ENCODE measurements around the gene RHEB. TPM values are rescaled to one million over a fixed set of nuclear protein-coding genes. Genes with fewer than 3 reads are reported as not detected.

The RHEB gene
- total RNA-seq, 1 donor, result 77.8 TPM

- H2AFZ ChIP-seq (ENCODE audit: low read length), result no peak overlapping the region
- no peaks in the 10 kb centered on the region for H3K9me3 ChIP-seq (ENCODE audit: low read depth, low read length)
- peaks cover 65% of the 10 kb centered on the region for H3K36me3 ChIP-seq (ENCODE audit: insufficient read depth, low read length)
- H3K27me3 ChIP-seq (ENCODE audit: insufficient read depth, low read length), result no peaks in the 10 kb centered on the region
- peaks cover 14% of the 10 kb centered on the region for H3K4me1 ChIP-seq (ENCODE audit: insufficient read depth, low read length)
- TF ChIP-seq, protein P1, sequence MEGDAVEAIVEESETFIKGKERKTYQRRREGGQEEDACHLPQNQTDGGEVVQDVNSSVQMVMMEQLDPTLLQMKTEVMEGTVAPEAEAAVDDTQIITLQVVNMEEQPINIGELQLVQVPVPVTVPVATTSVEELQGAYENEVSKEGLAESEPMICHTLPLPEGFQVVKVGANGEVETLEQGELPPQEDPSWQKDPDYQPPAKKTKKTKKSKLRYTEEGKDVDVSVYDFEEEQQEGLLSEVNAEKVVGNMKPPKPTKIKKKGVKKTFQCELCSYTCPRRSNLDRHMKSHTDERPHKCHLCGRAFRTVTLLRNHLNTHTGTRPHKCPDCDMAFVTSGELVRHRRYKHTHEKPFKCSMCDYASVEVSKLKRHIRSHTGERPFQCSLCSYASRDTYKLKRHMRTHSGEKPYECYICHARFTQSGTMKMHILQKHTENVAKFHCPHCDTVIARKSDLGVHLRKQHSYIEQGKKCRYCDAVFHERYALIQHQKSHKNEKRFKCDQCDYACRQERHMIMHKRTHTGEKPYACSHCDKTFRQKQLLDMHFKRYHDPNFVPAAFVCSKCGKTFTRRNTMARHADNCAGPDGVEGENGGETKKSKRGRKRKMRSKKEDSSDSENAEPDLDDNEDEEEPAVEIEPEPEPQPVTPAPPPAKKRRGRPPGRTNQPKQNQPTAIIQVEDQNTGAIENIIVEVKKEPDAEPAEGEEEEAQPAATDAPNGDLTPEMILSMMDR (IDR thresholded peaks at IDR 0.05; ENCODE audit: extremely low read depth, low read depth, low read length), result no peak
- no peak overlapping the region for H3K4me2 ChIP-seq (ENCODE audit: insufficient read depth, low read length)
- H3K27ac ChIP-seq (ENCODE audit: low read depth, low read length), result no peak overlapping the region
- H3K4me3 ChIP-seq (ENCODE audit: insufficient read depth, low read length), result no peak overlapping the region
- DNase-seq (ENCODE audit: insufficient read length, low spot score, missing footprints), result no peak
- peaks cover 3% of the 10 kb centered on the region for H4K20me1 ChIP-seq (ENCODE audit: insufficient read depth, low read length)
- H3K79me2 ChIP-seq (ENCODE audit: insufficient read depth, low read length), result peaks cover 91% of the 10 kb centered on the region
These were observed 37.8 kb downstream of the RHEB start for GRCh38 chr7:151481650-151482505.

- peaks cover 46% of the 10 kb centered on the region for H3K36me3 ChIP-seq (ENCODE audit: insufficient read depth, low read length)
- TF ChIP-seq, protein P1 (IDR thresholded peaks at IDR 0.05; ENCODE audit: extremely low read depth, low read depth, low read length), result no peak
These were observed 41.8 kb downstream of the RHEB start for GRCh38 chr7:151477867-151478266.

GRCh38 chr7:151472644-151473380 lies 46.9 kb downstream of the RHEB start:
- no peak for DNase-seq (ENCODE audit: insufficient read length, low spot score, missing footprints)

More at GRCh38 chr7:151477867-151478266, 41.8 kb downstream of the RHEB start:
- Histone ChIP-seq H3K27ac (ENCODE audit: low read depth, low read length) (no peak overlapping the region), H3K9me3 (ENCODE audit: low read depth, low read length) (no peaks in the 10 kb centered on the region), H3K79me2 (ENCODE audit: insufficient read depth, low read length) (peaks cover 95% of the 10 kb centered on the region), H3K4me2 (ENCODE audit: insufficient read depth, low read length) (no peak overlapping the region), H4K20me1 (ENCODE audit: insufficient read depth, low read length) (peaks cover 5% of the 10 kb centered on the region), H3K27me3 (ENCODE audit: insufficient read depth, low read length) (no peaks in the 10 kb centered on the region), H3K4me1 (ENCODE audit: insufficient read depth, low read length) (peaks cover 2% of the 10 kb centered on the region), H2AFZ (ENCODE audit: low read length) (no peak overlapping the region), H3K4me3 (ENCODE audit: insufficient read depth, low read length) (no peak overlapping the region)
- DNase-seq (ENCODE audit: insufficient read length, low spot score, missing footprints), result no peak

More at GRCh38 chr7:151472644-151473380, 46.9 kb downstream of the RHEB start:
- H3K9me3 ChIP-seq (ENCODE audit: low read depth, low read length), result no peaks in the 10 kb centered on the region
- no peaks in the 10 kb centered on the region for H3K27me3 ChIP-seq (ENCODE audit: insufficient read depth, low read length)
- peaks cover 41% of the 10 kb centered on the region for H3K36me3 ChIP-seq (ENCODE audit: insufficient read depth, low read length)
- H4K20me1 ChIP-seq (ENCODE audit: insufficient read depth, low read length), result peaks cover 4% of the 10 kb centered on the region
- no peak overlapping the region for H3K4me2 ChIP-seq (ENCODE audit: insufficient read depth, low read length)
- H3K27ac ChIP-seq (ENCODE audit: low read depth, low read length), result no peak overlapping the region
- H2AFZ ChIP-seq (ENCODE audit: low read length), result no peak overlapping the region
- H3K4me1 ChIP-seq (ENCODE audit: insufficient read depth, low read length), result peaks cover 6% of the 10 kb centered on the region
- TF ChIP-seq, protein P1 (IDR thresholded peaks at IDR 0.05; ENCODE audit: extremely low read depth, low read depth, low read length), result no peak
- peaks cover 81% of the 10 kb centered on the region for H3K79me2 ChIP-seq (ENCODE audit: insufficient read depth, low read length)
- H3K4me3 ChIP-seq (ENCODE audit: insufficient read depth, low read length), result no peak overlapping the region

Measured in osteoblast (primary cell).